Thyroid gland (tissue), 4 donors: ENCODE results near the gene UBE3A.

Experiments used
- CTCF ChIP-seq, 6 experiments: fragments of 200-600 bp in 3 of 6; fragments of 450-650 bp in 3 of 6; sonication (generic) in 3 of 6; IDR thresholded peaks; one replicate each; pipeline ENCODE4 v1.5.1; 2016 to 2019; ENCODE audit warnings: antibody characterized with exemption in 6 of 6, mild to moderate bottlenecking in 2 of 6, inconsistent platforms in 1 of 6, moderate library complexity in 1 of 6
- POLR2A ChIP-seq, 2 donors: fragments of 450-650 bp; IDR thresholded peaks; one replicate each; pipeline ENCODE4 v1.6.1; 2017; ENCODE audit warnings: antibody characterized with exemption in 2 of 2, mild to moderate bottlenecking in 2 of 2, moderate library complexity in 1 of 2

GRCh38 chr15:25392806-25393205, 46.0 kb downstream of the UBE3A start:
- no peak for TF ChIP-seq CTCF (IDR thresholded peaks at IDR 0.05)
- TF ChIP-seq POLR2A (IDR thresholded peaks at IDR 0.05): no peak
